HCT116 (cell line): ENCODE data around the gene MUC4.
"Not testable (repeated sequence)": the region's sequence is repeated elsewhere in the genome, so short reads cannot be mapped to it uniquely, and the experiment has no call there.

Experiments
- POLR2A ChIP-seq: IDR thresholded peaks from 2 replicates; pipeline ENCODE4 v1.7.0; 2011; ENCODE audit warnings: borderline replicate concordance; ENCODE audit not compliant: insufficient read depth, insufficient read length; ENCODE audit errors: extremely low read depth
- POLR2AphosphoS5 ChIP-seq: IDR thresholded peaks from 2 replicates; pipeline ENCODE4 v1.6.1; 2011; ENCODE audit warnings: mild to moderate bottlenecking, low read depth, low read length, moderate library complexity
- YY1 ChIP-seq: IDR thresholded peaks from 2 replicates; pipeline ENCODE4 v1.6.1; 2011; ENCODE audit warnings: low read length, low read depth, moderate library complexity, mild to moderate bottlenecking; ENCODE audit not compliant: insufficient replicate concordance; ENCODE audit errors: extremely low read depth
- TF ChIP-seq, protein P1 (sequence below), 3 experiments: fragments of 200-600 bp in 1 of 3; sonication (generic) in 1 of 3; IDR thresholded peaks in 2 of 3; conservative IDR thresholded peaks in 1 of 3; 2 replicates each; pipeline ENCODE4 v1.5.1; 2012 to 2017; ENCODE audit warnings: low read depth in 2 of 3, low read length in 2 of 3, antibody characterized with exemption in 1 of 3, borderline replicate concordance in 1 of 3, control low read depth in 1 of 3, mild to moderate bottlenecking in 1 of 3, mixed read lengths in 1 of 3, mixed run types in 1 of 3, moderate library complexity in 1 of 3; ENCODE audit not compliant: insufficient read depth in 1 of 3
- TF ChIP-seq, protein P2 (sequence below): IDR thresholded peaks from 2 replicates; pipeline ENCODE4 v1.6.1; 2012

DNA sequence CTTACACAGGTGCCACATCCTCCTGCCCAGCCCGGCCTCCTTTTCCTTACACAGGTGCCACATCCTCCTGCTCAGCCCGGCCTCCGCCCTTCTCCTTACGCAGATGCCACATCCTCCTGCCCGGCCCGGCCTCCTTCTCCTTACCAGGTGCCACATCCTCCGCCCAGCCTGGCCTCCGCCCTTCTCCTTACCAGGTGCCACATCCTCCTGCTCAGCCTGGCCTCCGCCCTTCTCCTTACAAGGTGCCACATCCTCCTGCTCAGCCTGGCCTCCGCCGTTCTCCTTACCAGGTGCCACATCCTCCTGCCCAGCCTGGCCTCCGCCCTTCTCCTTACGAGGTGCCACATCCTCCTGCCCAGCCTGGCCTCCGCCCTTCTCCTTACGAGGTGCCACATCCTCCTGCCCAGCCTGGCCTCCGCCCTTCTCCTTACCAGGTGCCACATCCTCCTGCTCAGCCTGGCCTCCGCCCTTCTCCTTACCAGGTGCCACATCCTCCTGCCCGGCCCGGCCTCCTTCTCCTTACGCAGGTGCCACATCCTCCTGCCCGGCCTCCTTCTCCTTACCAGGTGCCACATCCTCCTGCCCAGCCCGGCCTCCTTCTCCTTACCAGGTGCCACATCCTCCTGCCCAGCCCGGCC, 4.7 kb upstream of the MUC4 start:
- TF ChIP-seq, protein P1, sequence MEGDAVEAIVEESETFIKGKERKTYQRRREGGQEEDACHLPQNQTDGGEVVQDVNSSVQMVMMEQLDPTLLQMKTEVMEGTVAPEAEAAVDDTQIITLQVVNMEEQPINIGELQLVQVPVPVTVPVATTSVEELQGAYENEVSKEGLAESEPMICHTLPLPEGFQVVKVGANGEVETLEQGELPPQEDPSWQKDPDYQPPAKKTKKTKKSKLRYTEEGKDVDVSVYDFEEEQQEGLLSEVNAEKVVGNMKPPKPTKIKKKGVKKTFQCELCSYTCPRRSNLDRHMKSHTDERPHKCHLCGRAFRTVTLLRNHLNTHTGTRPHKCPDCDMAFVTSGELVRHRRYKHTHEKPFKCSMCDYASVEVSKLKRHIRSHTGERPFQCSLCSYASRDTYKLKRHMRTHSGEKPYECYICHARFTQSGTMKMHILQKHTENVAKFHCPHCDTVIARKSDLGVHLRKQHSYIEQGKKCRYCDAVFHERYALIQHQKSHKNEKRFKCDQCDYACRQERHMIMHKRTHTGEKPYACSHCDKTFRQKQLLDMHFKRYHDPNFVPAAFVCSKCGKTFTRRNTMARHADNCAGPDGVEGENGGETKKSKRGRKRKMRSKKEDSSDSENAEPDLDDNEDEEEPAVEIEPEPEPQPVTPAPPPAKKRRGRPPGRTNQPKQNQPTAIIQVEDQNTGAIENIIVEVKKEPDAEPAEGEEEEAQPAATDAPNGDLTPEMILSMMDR (IDR thresholded peaks at IDR 0.05 in 2 of 3, conservative IDR thresholded peaks at IDR 0.05 in 1 of 3; ENCODE audit: borderline replicate concordance in 1 of 3, insufficient read depth in 1 of 3, low read depth in 2 of 3, low read length in 2 of 3) = not testable (repeated sequence)
- TF ChIP-seq, protein P2, sequence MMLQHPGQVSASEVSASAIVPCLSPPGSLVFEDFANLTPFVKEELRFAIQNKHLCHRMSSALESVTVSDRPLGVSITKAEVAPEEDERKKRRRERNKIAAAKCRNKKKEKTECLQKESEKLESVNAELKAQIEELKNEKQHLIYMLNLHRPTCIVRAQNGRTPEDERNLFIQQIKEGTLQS = not testable (repeated sequence)
- TF ChIP-seq POLR2A, POLR2AphosphoS5, YY1: not testable (repeated sequence)
